ENCODE measurements around the gene PDE4B. TPM values are rescaled to one million over a fixed set of nuclear protein-coding genes. Genes with fewer than 3 reads are reported as not detected.

The PDE4B gene
- total RNA-seq, 1 experiment from 2014 or later, result 3.3 TPM

DNA sequence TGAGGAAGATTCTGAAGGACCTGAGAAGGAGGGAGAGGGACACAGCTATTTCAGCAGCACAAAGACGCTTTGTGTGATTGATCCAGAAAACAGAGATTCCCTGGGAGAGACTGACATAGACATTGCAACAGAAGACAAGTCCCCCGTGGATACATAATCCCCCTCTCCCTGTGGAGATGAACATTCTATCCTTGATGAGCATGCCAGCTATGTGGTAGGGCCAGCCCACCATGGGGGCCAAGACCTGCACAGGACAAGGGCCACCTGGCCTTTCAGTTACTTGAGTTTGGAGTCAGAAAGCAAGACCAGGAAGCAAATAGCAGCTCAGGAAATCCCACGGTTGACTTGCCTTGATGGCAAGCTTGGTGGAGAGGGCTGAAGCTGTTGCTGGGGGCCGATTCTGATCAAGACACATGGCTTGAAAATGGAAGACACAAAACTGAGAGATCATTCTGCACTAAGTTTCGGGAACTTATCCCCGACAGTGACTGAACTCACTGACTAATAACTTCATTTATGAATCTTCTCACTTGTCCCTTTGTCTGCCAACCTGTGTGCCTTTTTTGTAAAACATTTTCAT, 579.9 kb downstream of the PDE4B start:
- intact Hi-C loops (cut with micrococcal nuclease), result no loop called here
- Mint-ChIP-seq H3K9me3 (ENCODE audit: unreplicated experiment) (no peaks in the 10 kb centered on the region), H3K27me3 (ENCODE audit: insufficient read depth, unreplicated experiment) (no peaks in the 10 kb centered on the region), H3K4me1 (ENCODE audit: insufficient read depth, unreplicated experiment) (peaks cover 8% of the 10 kb centered on the region), H3K27ac (ENCODE audit: low read depth, unreplicated experiment) (no peak overlapping the region), H3K36me3 (ENCODE audit: insufficient read depth, unreplicated experiment) (peaks cover 63% of the 10 kb centered on the region), H3K4me3 (ENCODE audit: unreplicated experiment) (no peak overlapping the region)
- no TSS peak for BruUV-seq (replicated peaks)
- CTCF ChIA-PET, result interaction anchor here (1.1 kb wide), 1 partner anchor 10 kb away, joined by 3 read pairs; no protein-coding TSS in a partner anchor
- DNase-seq (ENCODE audit: unreplicated experiment), result no peak
- POLR2A ChIA-PET, result no interaction called here
- TF ChIP-seq, protein P1, sequence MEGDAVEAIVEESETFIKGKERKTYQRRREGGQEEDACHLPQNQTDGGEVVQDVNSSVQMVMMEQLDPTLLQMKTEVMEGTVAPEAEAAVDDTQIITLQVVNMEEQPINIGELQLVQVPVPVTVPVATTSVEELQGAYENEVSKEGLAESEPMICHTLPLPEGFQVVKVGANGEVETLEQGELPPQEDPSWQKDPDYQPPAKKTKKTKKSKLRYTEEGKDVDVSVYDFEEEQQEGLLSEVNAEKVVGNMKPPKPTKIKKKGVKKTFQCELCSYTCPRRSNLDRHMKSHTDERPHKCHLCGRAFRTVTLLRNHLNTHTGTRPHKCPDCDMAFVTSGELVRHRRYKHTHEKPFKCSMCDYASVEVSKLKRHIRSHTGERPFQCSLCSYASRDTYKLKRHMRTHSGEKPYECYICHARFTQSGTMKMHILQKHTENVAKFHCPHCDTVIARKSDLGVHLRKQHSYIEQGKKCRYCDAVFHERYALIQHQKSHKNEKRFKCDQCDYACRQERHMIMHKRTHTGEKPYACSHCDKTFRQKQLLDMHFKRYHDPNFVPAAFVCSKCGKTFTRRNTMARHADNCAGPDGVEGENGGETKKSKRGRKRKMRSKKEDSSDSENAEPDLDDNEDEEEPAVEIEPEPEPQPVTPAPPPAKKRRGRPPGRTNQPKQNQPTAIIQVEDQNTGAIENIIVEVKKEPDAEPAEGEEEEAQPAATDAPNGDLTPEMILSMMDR (IDR thresholded peaks at IDR 0.05; ENCODE audit: unreplicated experiment), result no peak

DNA sequence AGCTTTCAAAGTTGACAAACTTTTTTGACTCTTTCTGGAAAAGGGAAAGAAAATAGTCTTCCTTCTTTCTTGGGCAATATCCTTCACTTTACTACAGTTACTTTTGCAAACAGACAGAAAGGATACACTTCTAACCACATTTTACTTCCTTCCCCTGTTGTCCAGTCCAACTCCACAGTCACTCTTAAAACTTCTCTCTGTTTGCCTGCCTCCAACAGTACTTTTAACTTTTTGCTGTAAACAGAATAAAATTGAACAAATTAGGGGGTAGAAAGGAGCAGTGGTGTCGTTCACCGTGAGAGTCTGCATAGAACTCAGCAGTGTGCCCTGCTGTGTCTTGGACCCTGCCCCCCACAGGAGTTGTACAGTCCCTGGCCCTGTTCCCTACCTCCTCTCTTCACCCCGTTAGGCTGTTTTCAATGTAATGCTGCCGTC, 580.5 kb downstream of the PDE4B start:
- H3K36me3 Mint-ChIP-seq (ENCODE audit: insufficient read depth, unreplicated experiment), result peaks cover 58% of the 10 kb centered on the region
- H3K27me3 Mint-ChIP-seq (ENCODE audit: insufficient read depth, unreplicated experiment), result no peaks in the 10 kb centered on the region
- intact Hi-C loops (cut with micrococcal nuclease), result no loop called here
- no TSS peak for BruUV-seq (replicated peaks)
- no peaks in the 10 kb centered on the region for H3K9me3 Mint-ChIP-seq (ENCODE audit: unreplicated experiment)
- no peak overlapping the region for H3K27ac Mint-ChIP-seq (ENCODE audit: low read depth, unreplicated experiment)
- ChIA-PET POLR2A (no interaction called here), CTCF (no interaction called here)
- TF ChIP-seq, protein P1 (IDR thresholded peaks at IDR 0.05; ENCODE audit: unreplicated experiment), result no peak
- peaks cover 8% of the 10 kb centered on the region for H3K4me1 Mint-ChIP-seq (ENCODE audit: insufficient read depth, unreplicated experiment)
- H3K4me3 Mint-ChIP-seq (ENCODE audit: unreplicated experiment), result no peak overlapping the region
- no peak for DNase-seq (ENCODE audit: unreplicated experiment)

DNA sequence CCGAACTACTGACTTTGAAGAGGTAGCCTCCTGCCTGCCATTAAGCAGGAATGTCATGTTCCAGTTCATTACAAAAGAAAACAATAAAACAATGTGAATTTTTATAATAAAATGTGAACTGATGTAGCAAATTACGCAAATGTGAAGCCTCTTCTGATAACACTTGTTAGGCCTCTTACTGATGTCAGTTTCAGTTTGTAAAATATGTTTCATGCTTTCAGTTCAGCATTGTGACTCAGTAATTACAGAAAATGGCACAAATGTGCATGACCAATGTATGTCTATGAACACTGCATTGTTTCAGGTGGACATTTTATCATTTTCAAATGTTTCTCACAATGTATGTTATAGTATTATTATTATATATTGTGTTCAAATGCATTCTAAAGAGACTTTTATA, 581.5 kb downstream of the PDE4B start:
- TF ChIP-seq, protein P1 (IDR thresholded peaks at IDR 0.05; ENCODE audit: unreplicated experiment), result no peak
- no peak overlapping the region for H3K27ac Mint-ChIP-seq (ENCODE audit: low read depth, unreplicated experiment)
- H3K9me3 Mint-ChIP-seq (ENCODE audit: unreplicated experiment), result no peaks in the 10 kb centered on the region
- ChIA-PET POLR2A (no interaction called here), CTCF (interaction anchor here (0.6 to 1.0 kb wide), 3 partner anchors 11 to 80 kb away, joined by 3 to 4 read pairs (median 4); no protein-coding TSS in a partner anchor)
- H3K4me1 Mint-ChIP-seq (ENCODE audit: insufficient read depth, unreplicated experiment), result peaks cover 8% of the 10 kb centered on the region
- no peaks in the 10 kb centered on the region for H3K27me3 Mint-ChIP-seq (ENCODE audit: insufficient read depth, unreplicated experiment)
- no TSS peak for BruUV-seq (replicated peaks)
- peaks cover 48% of the 10 kb centered on the region for H3K36me3 Mint-ChIP-seq (ENCODE audit: insufficient read depth, unreplicated experiment)
- H3K4me3 Mint-ChIP-seq (ENCODE audit: unreplicated experiment), result no peak overlapping the region
- intact Hi-C loops (cut with micrococcal nuclease), result no loop called here
- no peak for DNase-seq (ENCODE audit: unreplicated experiment)

DNA sequence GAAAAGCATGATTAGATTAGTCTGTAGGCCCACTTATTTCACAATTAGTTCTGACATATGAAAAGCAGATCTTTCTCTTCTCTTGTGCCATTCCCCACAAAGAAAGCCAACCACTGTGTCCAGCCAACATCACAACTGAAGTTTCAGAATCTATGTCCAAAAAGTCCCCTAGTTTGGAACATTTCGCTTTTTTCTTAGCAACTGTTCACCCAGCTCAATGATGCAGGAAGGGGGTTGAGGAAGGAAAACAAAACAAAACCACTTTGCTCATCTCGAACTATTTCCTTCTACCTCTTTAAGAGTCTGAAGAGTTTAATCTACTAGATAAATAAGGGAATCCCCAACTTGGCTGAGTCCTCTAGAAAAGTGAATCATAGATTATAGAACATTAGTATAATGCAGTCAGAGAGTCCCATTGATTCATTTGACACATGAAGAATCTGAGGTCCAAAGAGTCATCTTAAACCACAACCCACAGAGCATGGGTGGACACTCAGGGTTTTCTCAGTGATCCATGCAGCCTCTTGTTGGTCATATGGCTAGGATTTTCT, 581.9 kb downstream of the PDE4B start:
- H3K27me3 Mint-ChIP-seq (ENCODE audit: insufficient read depth, unreplicated experiment), result no peaks in the 10 kb centered on the region

More for the DNA sequence above, 581.9 kb downstream of the PDE4B start:
- intact Hi-C loops (cut with micrococcal nuclease), result no loop called here
- Mint-ChIP-seq H3K27ac (ENCODE audit: low read depth, unreplicated experiment) (no peak overlapping the region), H3K9me3 (ENCODE audit: unreplicated experiment) (peaks cover 5% of the 10 kb centered on the region), H3K4me3 (ENCODE audit: unreplicated experiment) (no peak overlapping the region), H3K36me3 (ENCODE audit: insufficient read depth, unreplicated experiment) (peaks cover 43% of the 10 kb centered on the region), H3K4me1 (ENCODE audit: insufficient read depth, unreplicated experiment) (peaks cover 8% of the 10 kb centered on the region)
- CTCF ChIA-PET, result interaction anchor here (0.5 to 1.3 kb wide), 4 partner anchors 12 to 78 kb away, joined by 3 to 6 read pairs (median 4); no protein-coding TSS in a partner anchor
- BruUV-seq (replicated peaks), result no TSS peak
- POLR2A ChIA-PET, result no interaction called here
- DNase-seq (ENCODE audit: unreplicated experiment), result peak; percentile 40
- TF ChIP-seq, protein P1 (IDR thresholded peaks at IDR 0.05; ENCODE audit: unreplicated experiment), result no peak

Data from MCF 10A (cell line).